Measurements from ENCODE around the gene TMEM185B.
"Not testable (repeated sequence)": the region's sequence is repeated elsewhere in the genome, so short reads cannot be mapped to it uniquely, and the experiment has no call there.

TMEM185B gene

GRCh38 chr2:120262761-120263428, 39.7 kb upstream of the TMEM185B start:
- H3K4me3 ChIP-seq (ENCODE audit: low read depth, low read length), result no peak overlapping the region
- DNase-seq (ENCODE audit: low read depth), result no peak
- no peak for TF ChIP-seq CTCF (IDR thresholded peaks at IDR 0.05; ENCODE audit: insufficient read depth, low read depth, low read length, missing control alignments)

- H3K4me3 ChIP-seq (ENCODE audit: low read depth, low read length), result no peak overlapping the region
- no peak for TF ChIP-seq CTCF (IDR thresholded peaks at IDR 0.05; ENCODE audit: insufficient read depth, low read depth, low read length, missing control alignments)
- DNase-seq (ENCODE audit: low read depth), result no peak
These were observed 39.0 kb upstream of the TMEM185B start for GRCh38 chr2:120262150-120262549.

- H3K4me3 ChIP-seq (ENCODE audit: low read depth, low read length), result no peak overlapping the region
- peak; percentile 75 for DNase-seq (ENCODE audit: low read depth)
- TF ChIP-seq CTCF (IDR thresholded peaks at IDR 0.05; ENCODE audit: insufficient read depth, low read depth, low read length, missing control alignments), result no peak
These were observed 38.3 kb upstream of the TMEM185B start for GRCh38 chr2:120261387-120262006.

GRCh38 chr2:120260736-120261135, 37.5 kb upstream of the TMEM185B start:
- DNase-seq (ENCODE audit: low read depth), result no peak
- H3K4me3 ChIP-seq (ENCODE audit: low read depth, low read length), result no peak overlapping the region
- TF ChIP-seq CTCF (IDR thresholded peaks at IDR 0.05; ENCODE audit: insufficient read depth, low read depth, low read length, missing control alignments), result no peak

GRCh38 chr2:120259939-120260338, 36.7 kb upstream of the TMEM185B start:
- not testable (repeated sequence) for H3K4me3 ChIP-seq (ENCODE audit: low read depth, low read length)

GRCh38 chr2:120258196-120258595, 35.0 kb upstream of the TMEM185B start:
- H3K4me3 ChIP-seq (ENCODE audit: low read depth, low read length), result no peak overlapping the region
- DNase-seq (ENCODE audit: low read depth), result no peak
- no peak for TF ChIP-seq CTCF (IDR thresholded peaks at IDR 0.05; ENCODE audit: insufficient read depth, low read depth, low read length, missing control alignments)

More at GRCh38 chr2:120259939-120260338, 36.7 kb upstream of the TMEM185B start:
- not testable (repeated sequence) for DNase-seq (ENCODE audit: low read depth)

GRCh38 chr2:120257522-120257921, 34.3 kb upstream of the TMEM185B start:
- no peak overlapping the region for H3K4me3 ChIP-seq (ENCODE audit: low read depth, low read length)
- no peak for TF ChIP-seq CTCF (IDR thresholded peaks at IDR 0.05; ENCODE audit: insufficient read depth, low read depth, low read length, missing control alignments)
- no peak for DNase-seq (ENCODE audit: low read depth)

All from GM12865 (cell line).